ENCODE measurements around the gene KLHL18.
A peak's percentile ranks its signal among the peaks of the same experiment; 100 is the strongest.

KLHL18 gene

GRCh38 chr3:47380026-47380600 lies 97.4 kb downstream of the KLHL18 start:
- peak overlapping the region; percentile 96 for H3K4me3 ChIP-seq (replicated peaks; ENCODE audit: low read depth, low read length)

DNA sequence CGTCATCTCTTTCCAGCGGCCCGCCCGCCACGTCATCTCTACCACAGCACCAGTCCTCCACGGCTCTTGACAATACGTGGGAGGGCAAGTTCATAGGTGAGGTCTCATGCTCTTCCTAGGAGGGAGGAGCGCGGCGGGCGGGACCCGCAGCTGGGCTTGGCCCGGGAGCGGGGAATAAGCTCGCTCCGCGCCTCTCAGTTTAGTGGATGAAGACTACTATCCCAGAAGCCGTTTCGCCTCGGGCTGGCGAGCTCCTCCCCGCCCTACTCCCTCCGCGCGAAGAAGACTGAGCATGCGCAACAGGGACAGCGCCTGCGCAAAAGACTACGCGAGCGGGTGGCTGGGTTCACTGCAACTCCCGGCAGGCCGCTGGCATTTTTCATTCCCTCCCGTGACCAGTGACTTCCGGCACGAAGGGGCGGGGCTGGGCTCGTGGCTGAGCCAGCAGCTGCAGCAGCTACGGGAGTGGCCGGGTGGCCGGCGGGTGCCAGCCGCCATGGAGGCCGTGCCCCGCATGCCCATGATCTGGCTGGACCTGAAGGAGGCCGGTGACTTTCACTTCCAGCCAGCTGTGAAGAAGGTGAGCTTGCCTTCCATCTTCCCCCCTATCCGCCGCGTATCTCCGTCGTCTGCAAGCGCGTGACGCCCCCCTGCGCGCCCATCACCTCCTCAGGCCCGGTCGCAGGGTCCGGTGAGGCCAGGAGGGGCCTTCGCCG lies 98.0 kb downstream of the KLHL18 start, which contains the start of gene PTPN23:
Gene PTPN23, plus strand, starts transcription at position 421 of the 716 bp plus-strand sequence. Its CDS starts 76 bp downstream, at position 497.
- Histone ChIP-seq H3K36me3 (ENCODE audit: control insufficient read depth, insufficient read depth, low read length) (peaks cover 3% of the 10 kb centered on the region; the same call in 1 of the 2 replicates), H3K27me3 (replicated peaks; ENCODE audit: control insufficient read depth, insufficient read depth, low read length) (no peaks in the 10 kb centered on the region), H3K4me3 (replicated peaks; ENCODE audit: low read depth, low read length) (peak within 1 kb of the TSS; percentile 96)
- DNase-seq (ENCODE audit: extremely low read depth, insufficient read length) = peak; percentile 98
- TF ChIP-seq CTCF (IDR thresholded peaks at IDR 0.05; ENCODE audit: insufficient read depth, low read length, poor library complexity, severe bottlenecking) = no peak

More at GRCh38 chr3:47380026-47380600, 97.4 kb downstream of the KLHL18 start:
- Histone ChIP-seq H3K36me3 (ENCODE audit: control insufficient read depth, insufficient read depth, low read length) (peaks cover 1% of the 10 kb centered on the region; the same call in 1 of the 2 replicates), H3K27me3 (replicated peaks; ENCODE audit: control insufficient read depth, insufficient read depth, low read length) (no peaks in the 10 kb centered on the region)
- no peak for TF ChIP-seq CTCF (IDR thresholded peaks at IDR 0.05; ENCODE audit: insufficient read depth, low read length, poor library complexity, severe bottlenecking)
- DNase-seq (ENCODE audit: extremely low read depth, insufficient read length) = no peak

DNA sequence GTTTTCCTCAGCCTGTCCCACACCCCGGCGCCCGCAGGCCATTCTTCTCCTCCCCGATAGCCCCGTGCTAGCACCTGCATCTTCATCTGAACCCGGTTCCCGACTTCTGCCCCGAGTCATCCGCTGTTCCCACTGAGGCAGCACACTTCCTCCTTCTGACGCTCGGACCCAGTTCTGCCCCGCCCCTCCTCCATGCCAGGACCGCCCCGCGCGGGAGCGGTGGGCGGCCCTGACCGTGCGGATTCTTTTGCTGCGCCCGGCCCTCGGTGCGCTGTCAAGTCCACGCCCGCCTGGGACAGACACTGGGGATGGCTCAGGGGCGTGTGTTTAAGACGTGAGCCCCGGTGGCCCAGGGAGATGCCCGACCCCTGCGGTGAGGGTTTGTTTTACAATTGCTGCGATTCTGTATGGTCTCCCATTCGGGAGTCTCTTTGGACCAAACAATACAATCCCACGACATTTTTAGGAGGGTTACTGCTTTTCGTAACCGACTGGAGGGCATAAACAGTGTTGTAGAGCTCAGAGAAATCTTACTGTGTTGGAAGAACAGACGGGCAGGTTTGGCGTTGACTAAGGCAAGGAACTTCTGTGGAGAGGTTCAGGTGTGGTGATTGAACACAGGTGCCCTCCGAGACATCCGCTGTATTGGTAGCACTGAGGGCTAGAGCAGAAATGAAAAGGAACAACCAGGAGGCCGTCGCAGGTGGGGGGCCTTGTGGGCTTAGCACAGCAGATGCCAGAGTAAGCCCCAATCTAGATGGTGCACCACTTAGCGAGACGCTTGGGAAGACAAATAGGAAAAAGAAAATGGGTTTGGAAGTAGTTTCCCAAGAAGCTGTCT lies 98.8 kb downstream of the KLHL18 start:
- peak; percentile 94 for DNase-seq (ENCODE audit: extremely low read depth, insufficient read length)
- TF ChIP-seq CTCF (IDR thresholded peaks at IDR 0.05; ENCODE audit: insufficient read depth, low read length, poor library complexity, severe bottlenecking) = no peak
- Histone ChIP-seq H3K27me3 (replicated peaks; ENCODE audit: control insufficient read depth, insufficient read depth, low read length) (no peaks in the 10 kb centered on the region), H3K36me3 (ENCODE audit: control insufficient read depth, insufficient read depth, low read length) (peaks cover 3% of the 10 kb centered on the region; the same call in 1 of the 2 replicates), H3K4me3 (replicated peaks; ENCODE audit: low read depth, low read length) (peak overlapping the region; percentile 96)

- Histone ChIP-seq H3K4me3 (replicated peaks; ENCODE audit: low read depth, low read length) (no peak overlapping the region), H3K36me3 (ENCODE audit: control insufficient read depth, insufficient read depth, low read length) (peaks cover 3% of the 10 kb centered on the region; the same call in 1 of the 2 replicates), H3K27me3 (replicated peaks; ENCODE audit: control insufficient read depth, insufficient read depth, low read length) (no peaks in the 10 kb centered on the region)
- no peak for DNase-seq (ENCODE audit: extremely low read depth, insufficient read length)
- TF ChIP-seq CTCF (IDR thresholded peaks at IDR 0.05; ENCODE audit: insufficient read depth, low read length, poor library complexity, severe bottlenecking) = no peak
Observed at GRCh38 chr3:47384425-47384824, 101.7 kb downstream of the KLHL18 start.

- peaks cover 3% of the 10 kb centered on the region; the same call in 1 of the 2 replicates for H3K36me3 ChIP-seq (ENCODE audit: control insufficient read depth, insufficient read depth, low read length)
- no peak for DNase-seq (ENCODE audit: extremely low read depth, insufficient read length)
- no peaks in the 10 kb centered on the region for H3K27me3 ChIP-seq (replicated peaks; ENCODE audit: control insufficient read depth, insufficient read depth, low read length)
- no peak overlapping the region for H3K4me3 ChIP-seq (replicated peaks; ENCODE audit: low read depth, low read length)
- no peak for TF ChIP-seq CTCF (IDR thresholded peaks at IDR 0.05; ENCODE audit: insufficient read depth, low read length, poor library complexity, severe bottlenecking)
Observed at GRCh38 chr3:47385007-47385406, 102.3 kb downstream of the KLHL18 start.
